Sigmoid colon (tissue), 7 donors: ENCODE data around the gene PBX3. TPM values are rescaled to one million over a fixed set of nuclear protein-coding genes. Genes with fewer than 3 reads are reported as not detected.
"Not testable (repeated sequence)": the region's sequence is repeated elsewhere in the genome, so short reads cannot be mapped to it uniquely, and the experiment has no call there.

Experiments
- DNase-seq: peaks from one replicate; pipeline ENCODE4 v3.0.0-alpha.2; 2019
- H3K27ac ChIP-seq, 4 donors: fragments of 200-600 bp; sonication (generic); one replicate each; pipeline ENCODE4 v1.5.1; 2016 to 2019; ENCODE audit warnings: mild to moderate bottlenecking in 1 of 4
- H3K27me3 ChIP-seq, 3 donors: fragments of 200-600 bp; sonication (generic); one replicate each; pipeline ENCODE4 v1.5.1; 2019; ENCODE audit warnings: mild to moderate bottlenecking in 1 of 3
- H3K36me3 ChIP-seq, 4 donors: fragments of 200-600 bp; sonication (generic); one replicate each; pipeline ENCODE4 v1.5.1; 2016 to 2019
- H3K4me1 ChIP-seq, 4 donors: fragments of 200-600 bp; sonication (generic); one replicate each; pipeline ENCODE4 v1.5.1; 2017 to 2019
- H3K4me3 ChIP-seq, 4 donors: fragments of 200-600 bp; sonication (generic); one replicate each; pipeline ENCODE4 v1.5.1; 2017 to 2019; ENCODE audit warnings: mild to moderate bottlenecking in 2 of 4, moderate library complexity in 1 of 4
- H3K9me3 ChIP-seq, 4 donors: fragments of 200-600 bp in 3 of 4; sonication (generic) in 3 of 4; one replicate each; pipeline versions ENCODE4 v1.5.1 to v1.6.1; 2013 to 2019
- EP300 ChIP-seq, 4 donors: sonication (generic); formaldehyde crosslinking; IDR thresholded peaks; one replicate each; pipeline ENCODE4 v1.6.1; 2017; ENCODE audit warnings: antibody characterized with exemption in 4 of 4
- POLR2A ChIP-seq, 2 donors: fragments of 450-650 bp; IDR thresholded peaks; one replicate each; pipeline ENCODE4 v1.6.1; 2016; ENCODE audit warnings: antibody characterized with exemption in 2 of 2, mild to moderate bottlenecking in 2 of 2, moderate library complexity in 2 of 2
- POLR2AphosphoS5 ChIP-seq, 4 donors: sonication (generic); formaldehyde crosslinking; IDR thresholded peaks; one replicate each; pipeline ENCODE4 v1.6.1; 2017; ENCODE audit warnings: antibody characterized with exemption in 4 of 4
- WGBS, 2 donors: extraction: QIAGEN DNeasy Blood & Tissue Kit; methylation state at CpG; one replicate each; pipeline ENCODE4 v1.1.7; 2013; 5-methylcytosine and 5-hydroxymethylcytosine counted together
- intact Hi-C: fragments of 100-400 bp; cut with DNase I; formaldehyde crosslinking; loops from one replicate; pipeline ENCODE4 v1.15.1; 2023
- polyA plus RNA-seq, 3 donors: library from polyadenylated mRNA; stranded (reverse); fragments of 200-250 nt; gene quantifications; one replicate each; pipeline ENCODE4 v1.2.3, GENCODE V29; 2013
- total RNA-seq, 4 donors: library from RNA; depleted of rRNA; stranded (reverse); fragments of >200 nt; gene quantifications; one replicate each; pipeline ENCODE4 v1.1.0, GENCODE V29; 2016
- TF ChIP-seq, protein P1 (sequence below), 4 experiments: fragments of 450-650 bp in 3 of 4; fragments of 200-600 bp in 1 of 4; IDR thresholded peaks; one replicate each; pipeline ENCODE4 v1.5.1; 2016 to 2019; ENCODE audit warnings: antibody characterized with exemption in 4 of 4, mild to moderate bottlenecking in 3 of 4, moderate library complexity in 2 of 4
- donor health status: healthy with polysubstance abuse.
- donor health status: Bipolar disorder and iron deficiency.
- donor health status: healthy.

The PBX3 gene
- total and polyA plus RNA-seq, 7 donors, result 2.8 to 159 (median 90.6) TPM

DNA sequence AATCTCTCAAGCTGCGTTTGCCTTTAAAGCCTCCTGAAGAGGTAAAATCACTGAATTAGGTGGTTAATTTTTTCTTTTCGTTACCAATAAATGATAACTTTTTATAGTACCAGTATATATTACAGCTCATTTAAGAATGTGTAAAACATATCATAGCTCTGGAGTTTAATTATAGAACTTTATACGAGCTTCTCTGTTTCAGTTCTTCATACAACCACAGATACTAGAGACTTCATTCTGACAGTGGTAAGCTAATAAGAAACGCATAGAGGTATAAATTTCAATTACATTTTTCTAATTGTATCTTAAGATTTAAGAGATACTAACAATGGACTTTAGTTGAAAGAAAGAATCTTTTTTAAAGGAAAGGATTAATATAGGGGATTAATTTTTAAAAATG, 73.9 kb downstream of the PBX3 start:
- Histone ChIP-seq H3K27me3 (no peaks in the 10 kb centered on the region), H3K4me3 (peak overlapping the region in 3 of 4 donors; percentile 11 to 35 (median 25)), H3K9me3 (no peaks in the 10 kb centered on the region), H3K4me1 (peaks cover 0 to 58% (median 31%) of the 10 kb centered on the region in 4 donors), H3K27ac (peak overlapping the region; percentile 13 to 77 (median 66)), H3K36me3 (no peaks in the 10 kb centered on the region)
- TF ChIP-seq POLR2A (IDR thresholded peaks at IDR 0.05), result no peak
- no peak for TF ChIP-seq EP300 (IDR thresholded peaks at IDR 0.05)
- no peak for TF ChIP-seq POLR2AphosphoS5 (IDR thresholded peaks at IDR 0.05)
- TF ChIP-seq, protein P1, sequence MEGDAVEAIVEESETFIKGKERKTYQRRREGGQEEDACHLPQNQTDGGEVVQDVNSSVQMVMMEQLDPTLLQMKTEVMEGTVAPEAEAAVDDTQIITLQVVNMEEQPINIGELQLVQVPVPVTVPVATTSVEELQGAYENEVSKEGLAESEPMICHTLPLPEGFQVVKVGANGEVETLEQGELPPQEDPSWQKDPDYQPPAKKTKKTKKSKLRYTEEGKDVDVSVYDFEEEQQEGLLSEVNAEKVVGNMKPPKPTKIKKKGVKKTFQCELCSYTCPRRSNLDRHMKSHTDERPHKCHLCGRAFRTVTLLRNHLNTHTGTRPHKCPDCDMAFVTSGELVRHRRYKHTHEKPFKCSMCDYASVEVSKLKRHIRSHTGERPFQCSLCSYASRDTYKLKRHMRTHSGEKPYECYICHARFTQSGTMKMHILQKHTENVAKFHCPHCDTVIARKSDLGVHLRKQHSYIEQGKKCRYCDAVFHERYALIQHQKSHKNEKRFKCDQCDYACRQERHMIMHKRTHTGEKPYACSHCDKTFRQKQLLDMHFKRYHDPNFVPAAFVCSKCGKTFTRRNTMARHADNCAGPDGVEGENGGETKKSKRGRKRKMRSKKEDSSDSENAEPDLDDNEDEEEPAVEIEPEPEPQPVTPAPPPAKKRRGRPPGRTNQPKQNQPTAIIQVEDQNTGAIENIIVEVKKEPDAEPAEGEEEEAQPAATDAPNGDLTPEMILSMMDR (IDR thresholded peaks at IDR 0.05), result no peak
- no peak for DNase-seq
- intact Hi-C loops, result loop anchor here (5.0 kb wide), 2 partner anchors 66 to 74 kb away; partner anchors contain the start of gene PBX3
- 69 to 83% methylated on average over 4 of the region's 4 CpGs for WGBS, 2 donors

DNA sequence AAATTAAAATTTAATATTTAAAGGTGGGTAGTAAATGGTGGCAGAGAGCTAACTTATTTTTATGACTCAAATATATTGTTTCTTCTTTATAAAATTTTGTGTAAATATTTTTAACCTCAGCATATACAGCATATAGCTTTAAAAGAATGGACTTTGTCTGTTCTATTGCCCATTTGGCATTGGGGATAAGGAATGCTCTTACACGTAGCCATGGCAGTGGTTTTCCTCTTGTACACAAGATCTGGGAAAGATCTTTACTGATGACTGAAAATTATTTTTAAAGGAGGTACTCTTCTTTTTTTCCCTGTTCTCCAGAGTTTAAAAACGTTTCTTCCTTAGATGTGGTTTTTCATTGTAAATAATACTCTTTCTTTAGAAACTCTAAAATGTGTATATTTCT, 75.0 kb downstream of the PBX3 start:
- TF ChIP-seq, protein P1 (IDR thresholded peaks at IDR 0.05), result no peak
- TF ChIP-seq POLR2AphosphoS5 (IDR thresholded peaks at IDR 0.05) (peak in 1 of 4 donors; percentile 11), EP300 (IDR thresholded peaks at IDR 0.05) (no peak), POLR2A (IDR thresholded peaks at IDR 0.05) (no peak)
- WGBS, 2 donors, result 35 to 41% methylated on average over 2 of the region's 2 CpGs
- intact Hi-C loops, result loop anchor here (5.0 kb wide), 2 partner anchors 65 to 75 kb away; partner anchors contain the start of gene PBX3
- DNase-seq, result no peak
- Histone ChIP-seq H3K9me3 (no peaks in the 10 kb centered on the region), H3K4me1 (peaks cover 0 to 66% (median 34%) of the 10 kb centered on the region in 4 donors), H3K27me3 (no peaks in the 10 kb centered on the region), H3K4me3 (peak overlapping the region in 1 of 4 donors; percentile 25), H3K36me3 (no peaks in the 10 kb centered on the region), H3K27ac (peak overlapping the region in 3 of 4 donors; percentile 59 to 77 (median 73))

DNA sequence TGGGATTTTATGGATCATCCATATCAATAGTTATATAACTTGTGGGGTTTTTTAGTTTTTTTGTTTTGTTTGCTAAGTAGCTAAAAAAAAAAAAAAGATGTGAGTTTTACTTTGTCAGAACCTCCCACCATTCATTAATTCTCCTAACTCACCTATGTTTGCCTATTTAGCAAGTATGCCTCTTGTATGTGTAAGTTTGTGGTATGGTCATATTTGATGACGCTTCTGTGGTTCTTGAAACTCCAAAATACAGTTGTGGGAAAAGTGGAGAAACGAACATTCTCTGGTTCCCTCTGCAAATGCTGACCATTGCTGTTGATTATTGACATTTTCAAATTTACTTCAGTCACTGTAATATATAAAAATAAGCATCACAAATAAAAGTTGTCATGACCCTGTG, 75.7 kb downstream of the PBX3 start:
- DNase-seq, result no peak
- Histone ChIP-seq H3K9me3 (no peaks in the 10 kb centered on the region), H3K27ac (peak overlapping the region in 3 of 4 donors; percentile 62 to 77 (median 73)), H3K27me3 (no peaks in the 10 kb centered on the region), H3K36me3 (no peaks in the 10 kb centered on the region), H3K4me3 (no peak overlapping the region), H3K4me1 (peaks cover 0 to 70% (median 34%) of the 10 kb centered on the region in 4 donors)
- TF ChIP-seq POLR2A (IDR thresholded peaks at IDR 0.05) (no peak), EP300 (IDR thresholded peaks at IDR 0.05) (no peak), POLR2AphosphoS5 (IDR thresholded peaks at IDR 0.05) (no peak)
- TF ChIP-seq, protein P1 (IDR thresholded peaks at IDR 0.05), result no peak
- intact Hi-C loops, result loop anchor here (5.0 kb wide), 2 partner anchors 64 to 76 kb away; partner anchors contain the start of gene PBX3
- WGBS, 2 donors, result 85 to 88% methylated on average over 2 of the region's 2 CpGs

DNA sequence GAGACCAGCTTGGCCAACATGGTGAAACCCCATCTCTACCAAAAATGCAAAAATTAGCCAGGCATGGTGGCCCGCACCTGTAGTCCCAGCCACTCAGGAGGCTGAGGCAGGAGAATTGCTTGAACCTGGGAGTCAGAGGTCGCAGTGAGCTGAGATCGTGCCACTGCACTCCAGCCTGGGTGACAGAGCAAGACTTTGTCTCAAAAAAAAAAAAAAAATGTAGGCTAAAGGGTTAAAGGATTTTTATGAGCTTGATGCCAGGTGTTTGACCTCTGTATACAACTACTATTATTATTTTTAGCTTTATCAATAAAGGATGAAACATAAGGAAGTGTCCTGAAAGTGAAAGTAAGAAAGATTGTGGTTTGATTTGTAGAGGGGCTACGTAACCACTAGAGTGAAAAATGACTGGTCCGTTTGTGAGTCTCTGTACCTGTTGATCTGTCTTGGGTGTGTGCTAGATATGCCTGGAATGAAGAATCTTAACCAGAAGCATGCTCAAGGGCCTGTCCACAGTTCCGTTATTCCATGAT, 76.8 kb downstream of the PBX3 start:
- 59 to 82% methylated on average over 6 of the region's 6 CpGs for WGBS, 2 donors
- H3K9me3 ChIP-seq, DNase-seq, H3K36me3 ChIP-seq, H3K27me3 ChIP-seq: not testable (repeated sequence)
- Histone ChIP-seq H3K27ac (peak overlapping the region in 3 of 4 donors; percentile 62 to 77 (median 73)), H3K4me1 (peaks cover 0 to 78% (median 36%) of the 10 kb centered on the region in 4 donors), H3K4me3 (peak overlapping the region in 3 of 4 donors; percentile 11 to 31 (median 24))
- intact Hi-C loops, result loop anchor here (5.0 kb wide), 2 partner anchors 63 to 77 kb away; partner anchors contain the start of gene PBX3

DNA sequence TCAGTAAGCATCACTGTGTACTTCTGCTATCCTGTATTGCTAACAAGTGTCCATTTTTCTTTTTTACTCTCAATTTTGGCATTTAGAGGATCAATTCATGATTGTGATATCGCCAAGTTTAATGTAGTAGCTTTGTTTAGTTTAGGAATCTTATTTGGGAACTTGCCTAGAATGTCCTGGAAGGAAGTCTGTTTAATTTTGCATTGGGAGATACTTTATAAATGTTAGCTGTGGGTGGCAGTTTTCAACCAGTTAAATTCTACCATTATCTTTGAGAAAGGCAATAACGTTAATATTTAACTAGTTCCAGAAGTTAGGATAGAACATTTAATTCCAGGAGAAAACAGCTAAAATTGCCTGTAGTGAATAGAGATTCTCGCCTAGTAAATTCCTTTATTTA, 78.6 kb downstream of the PBX3 start:
- peaks cover 0 to 69% (median 33%) of the 10 kb centered on the region in 4 donors for H3K4me1 ChIP-seq
- intact Hi-C loops, result no loop called here
- 47 to 72% methylated on average over 3 of the region's 3 CpGs for WGBS, 2 donors

More for the DNA sequence above, 78.6 kb downstream of the PBX3 start:
- Histone ChIP-seq H3K27ac (peak overlapping the region in 3 of 4 donors; percentile 24 to 77 (median 40)), H3K36me3 (no peaks in the 10 kb centered on the region), H3K9me3 (no peaks in the 10 kb centered on the region), H3K27me3 (no peaks in the 10 kb centered on the region), H3K4me3 (no peak overlapping the region)
- DNase-seq, result no peak
- TF ChIP-seq EP300 (IDR thresholded peaks at IDR 0.05) (no peak), POLR2A (IDR thresholded peaks at IDR 0.05) (no peak), POLR2AphosphoS5 (IDR thresholded peaks at IDR 0.05) (no peak)
- TF ChIP-seq, protein P1 (IDR thresholded peaks at IDR 0.05), result no peak
